ENCODE measurements around the gene PAM16. TPM values are rescaled to one million over a fixed set of nuclear protein-coding genes. Genes with fewer than 3 reads are reported as not detected.

The PAM16 gene
- total RNA-seq, 2 experiments from 2014 or later, result 47.5 to 49.4 TPM

- Mint-ChIP-seq H3K27me3 (no peaks in the 10 kb centered on the region), H3K36me3 (peaks cover 3% of the 10 kb centered on the region), H3K4me1 (peaks cover 4% of the 10 kb centered on the region), H3K4me3 (no peak overlapping the region), H3K27ac (no peak overlapping the region), H3K9me3 (ENCODE audit: low read depth) (no peaks in the 10 kb centered on the region)
- CTCF ChIA-PET, result interaction anchor here (0.7 to 2.8 kb wide), 5 partner anchors 12 to 62 kb away, joined by 3 to 11 read pairs (median 3); partner anchors contain the start of gene PAM16
- DNase-seq (no peak), ATAC-seq (no peak)
These were observed 19.6 kb upstream of the PAM16 start for GRCh38 chr16:4370570-4371356.

DNA sequence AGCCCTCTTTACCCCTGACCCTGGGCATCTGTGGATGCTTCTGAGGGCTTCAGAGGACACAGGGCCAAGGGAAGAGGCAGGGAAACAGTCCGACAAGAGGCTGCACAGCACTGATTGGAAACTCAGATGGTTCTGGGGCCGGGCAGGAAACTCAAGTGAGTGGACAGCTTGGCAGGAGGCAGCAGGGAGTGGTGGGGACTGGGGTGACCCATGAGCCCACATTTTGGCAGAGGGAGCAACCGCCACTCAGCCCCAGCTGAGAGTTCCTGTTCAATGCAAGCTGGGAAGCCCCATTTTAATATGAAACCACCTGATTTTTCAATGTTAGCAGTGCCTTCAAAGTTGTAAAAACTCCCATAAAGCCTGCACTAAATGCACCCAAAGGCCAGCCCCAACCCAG, 19.0 kb upstream of the PAM16 start:
- CTCF ChIA-PET, result interaction anchor here (0.7 to 2.8 kb wide), 5 partner anchors 11 to 62 kb away, joined by 3 to 11 read pairs (median 3); partner anchors contain the start of gene PAM16
- H3K27ac Mint-ChIP-seq, result no peak overlapping the region
- no peaks in the 10 kb centered on the region for H3K9me3 Mint-ChIP-seq (ENCODE audit: low read depth)
- no peak overlapping the region for H3K4me3 Mint-ChIP-seq
- DNase-seq, result no peak
- no peaks in the 10 kb centered on the region for H3K27me3 Mint-ChIP-seq
- peaks cover 6% of the 10 kb centered on the region for H3K36me3 Mint-ChIP-seq
- no peak for ATAC-seq
- peaks cover 4% of the 10 kb centered on the region for H3K4me1 Mint-ChIP-seq

GRCh38 chr16:4369007-4369733, 18.0 kb upstream of the PAM16 start:
- ATAC-seq (no peak), DNase-seq (no peak)
- H3K27me3 Mint-ChIP-seq, result no peaks in the 10 kb centered on the region
- peaks cover 4% of the 10 kb centered on the region for H3K4me1 Mint-ChIP-seq
- H3K4me3 Mint-ChIP-seq, result no peak overlapping the region
- H3K9me3 Mint-ChIP-seq (ENCODE audit: low read depth), result no peaks in the 10 kb centered on the region
- H3K27ac Mint-ChIP-seq, result no peak overlapping the region
- peaks cover 8% of the 10 kb centered on the region for H3K36me3 Mint-ChIP-seq
- CTCF ChIA-PET, result interaction anchor here (1.4 to 2.8 kb wide), 3 partner anchors 10 to 34 kb away, joined by 3 to 11 read pairs (median 8); partner anchors contain the start of gene PAM16

DNA sequence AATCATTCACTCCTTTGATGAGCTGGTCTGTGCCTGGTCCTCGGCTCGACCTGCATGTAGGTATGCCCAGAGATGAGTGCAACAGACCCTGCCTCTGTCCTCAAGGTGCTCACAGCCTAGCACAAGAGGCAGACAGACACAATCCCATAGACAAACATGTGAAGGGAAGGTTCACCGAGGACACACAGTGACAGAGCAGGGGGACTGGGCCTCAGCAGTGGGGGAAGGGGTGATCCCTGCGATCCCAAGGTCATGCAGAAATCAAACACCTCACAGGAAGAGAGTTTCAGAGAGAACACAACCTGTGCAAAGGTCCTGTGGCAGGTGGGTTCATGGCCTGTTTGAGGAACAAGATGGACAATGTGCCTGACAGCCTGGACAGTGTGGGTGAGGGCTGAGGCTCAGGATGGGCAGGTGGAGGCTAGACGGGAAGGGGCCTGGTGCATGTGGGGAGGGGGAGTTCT, 16.3 kb upstream of the PAM16 start:
- H3K4me3 Mint-ChIP-seq, result no peak overlapping the region
- H3K27ac Mint-ChIP-seq, result no peak overlapping the region
- no peak for ATAC-seq
- H3K27me3 Mint-ChIP-seq, result no peaks in the 10 kb centered on the region
- CTCF ChIA-PET, result interaction anchor here (1.2 to 1.4 kb wide), 2 partner anchors 35 to 79 kb away, joined by 3 read pairs; no protein-coding TSS in a partner anchor
- no peak for DNase-seq
- peaks cover 15% of the 10 kb centered on the region for H3K36me3 Mint-ChIP-seq
- H3K4me1 Mint-ChIP-seq, result peaks cover 4% of the 10 kb centered on the region
- no peaks in the 10 kb centered on the region for H3K9me3 Mint-ChIP-seq (ENCODE audit: low read depth)

GRCh38 chr16:4366016-4366415, 14.9 kb upstream of the PAM16 start:
- Mint-ChIP-seq H3K9me3 (ENCODE audit: low read depth) (no peaks in the 10 kb centered on the region), H3K36me3 (peaks cover 16% of the 10 kb centered on the region), H3K4me3 (no peak overlapping the region), H3K4me1 (no peaks in the 10 kb centered on the region), H3K27ac (no peak overlapping the region), H3K27me3 (no peaks in the 10 kb centered on the region)
- DNase-seq (no peak), ATAC-seq (no peak)
- CTCF ChIA-PET, result interaction anchor here (1.1 to 1.4 kb wide), 3 partner anchors 36 to 77 kb away, joined by 3 read pairs; no protein-coding TSS in a partner anchor

DNA sequence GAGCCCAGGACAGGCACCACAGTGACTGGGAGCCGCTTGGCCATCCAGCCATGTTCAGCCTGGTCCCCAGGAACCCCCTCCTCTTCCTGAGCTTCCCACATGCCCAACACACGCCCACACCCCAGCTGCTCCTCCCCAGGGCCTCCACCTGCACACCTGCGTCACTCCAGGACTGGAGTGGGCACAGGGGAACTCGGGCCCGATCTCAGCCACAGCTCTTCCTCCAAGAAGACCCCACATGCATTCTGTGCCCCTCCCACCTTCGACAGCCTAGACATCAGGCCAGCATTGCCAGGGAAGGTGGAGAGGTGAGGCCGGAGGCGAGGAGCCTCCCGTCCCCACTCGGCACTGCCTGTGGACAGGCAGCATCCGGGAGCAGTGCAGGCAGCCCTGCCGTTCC, 14.5 kb upstream of the PAM16 start:
- Mint-ChIP-seq H3K27me3 (no peaks in the 10 kb centered on the region), H3K9me3 (ENCODE audit: low read depth) (no peaks in the 10 kb centered on the region), H3K36me3 (peaks cover 18% of the 10 kb centered on the region), H3K4me1 (no peaks in the 10 kb centered on the region), H3K4me3 (no peak overlapping the region), H3K27ac (no peak overlapping the region)
- ATAC-seq (no peak), DNase-seq (no peak)
- CTCF ChIA-PET, result interaction anchor here (0.5 to 1.1 kb wide), 2 partner anchors 38 to 114 kb away, joined by 3 read pairs; no protein-coding TSS in a partner anchor

GRCh38 chr16:4365014-4365406, 13.9 kb upstream of the PAM16 start:
- H3K4me1 Mint-ChIP-seq, result no peaks in the 10 kb centered on the region
- no peaks in the 10 kb centered on the region for H3K9me3 Mint-ChIP-seq (ENCODE audit: low read depth)
- H3K27me3 Mint-ChIP-seq, result no peaks in the 10 kb centered on the region
- H3K27ac Mint-ChIP-seq, result no peak overlapping the region
- no peak for DNase-seq
- no peak overlapping the region for H3K4me3 Mint-ChIP-seq
- peaks cover 18% of the 10 kb centered on the region for H3K36me3 Mint-ChIP-seq
- CTCF ChIA-PET, result interaction anchor here (0.5 to 1.1 kb wide), 3 partner anchors 39 to 113 kb away, joined by 3 to 4 read pairs (median 3); no protein-coding TSS in a partner anchor
- no peak for ATAC-seq

GRCh38 chr16:4364196-4365013, 13.3 kb upstream of the PAM16 start:
- no peak overlapping the region for H3K4me3 Mint-ChIP-seq
- no peak overlapping the region for H3K27ac Mint-ChIP-seq
- ATAC-seq, result no peak
- DNase-seq, result no peak
- no peaks in the 10 kb centered on the region for H3K9me3 Mint-ChIP-seq (ENCODE audit: low read depth)
- CTCF ChIA-PET, result interaction anchor here (0.6 to 0.7 kb wide), 2 partner anchors 38 to 39 kb away, joined by 3 to 4 read pairs; no protein-coding TSS in a partner anchor
- H3K27me3 Mint-ChIP-seq, result no peaks in the 10 kb centered on the region
- H3K36me3 Mint-ChIP-seq, result peaks cover 18% of the 10 kb centered on the region
- H3K4me1 Mint-ChIP-seq, result no peaks in the 10 kb centered on the region

DNA sequence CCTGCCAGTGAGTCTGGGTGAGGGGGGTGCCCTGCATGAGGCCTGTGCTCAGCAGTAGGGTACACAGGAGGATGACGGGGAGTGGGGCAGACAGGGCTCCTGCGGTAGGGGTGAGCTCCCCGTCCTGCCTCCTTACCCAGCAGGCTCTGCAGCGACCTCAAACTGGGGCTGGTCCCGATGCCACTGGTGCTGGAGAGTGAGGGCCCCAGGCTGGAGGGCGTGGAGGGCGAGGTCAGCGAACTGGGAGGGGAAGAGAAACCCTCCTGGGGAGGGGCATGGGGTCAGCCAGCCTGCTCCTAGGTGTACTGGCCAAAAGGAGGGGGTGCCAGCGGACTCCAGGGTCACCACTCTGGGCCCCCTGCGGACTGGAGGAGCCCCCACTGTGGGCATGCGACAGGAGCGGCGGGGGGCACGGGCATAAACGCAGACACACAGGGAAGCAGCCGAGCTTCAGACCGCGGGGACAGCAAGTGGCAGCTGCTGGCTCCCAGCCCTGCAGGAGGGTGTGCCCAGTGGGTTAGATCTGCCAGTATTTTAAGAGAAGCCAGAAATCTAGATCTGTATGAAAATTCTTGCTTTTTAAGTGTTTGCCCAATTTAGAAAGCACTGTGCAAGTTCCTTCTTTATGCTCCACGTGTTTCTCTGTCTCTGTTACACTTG, 11.5 kb upstream of the PAM16 start:
- no peaks in the 10 kb centered on the region for H3K9me3 Mint-ChIP-seq (ENCODE audit: low read depth)
- no peak overlapping the region for H3K27ac Mint-ChIP-seq
- no peak overlapping the region for H3K4me3 Mint-ChIP-seq
- no peaks in the 10 kb centered on the region for H3K27me3 Mint-ChIP-seq
- peaks cover 22% of the 10 kb centered on the region for H3K36me3 Mint-ChIP-seq
- DNase-seq (no peak), ATAC-seq (no peak)
- H3K4me1 Mint-ChIP-seq, result no peaks in the 10 kb centered on the region
- CTCF ChIA-PET, result interaction anchor here (1.0 to 1.6 kb wide), 2 partner anchors 11 to 40 kb away, joined by 3 to 4 read pairs; no protein-coding TSS in a partner anchor

DNA sequence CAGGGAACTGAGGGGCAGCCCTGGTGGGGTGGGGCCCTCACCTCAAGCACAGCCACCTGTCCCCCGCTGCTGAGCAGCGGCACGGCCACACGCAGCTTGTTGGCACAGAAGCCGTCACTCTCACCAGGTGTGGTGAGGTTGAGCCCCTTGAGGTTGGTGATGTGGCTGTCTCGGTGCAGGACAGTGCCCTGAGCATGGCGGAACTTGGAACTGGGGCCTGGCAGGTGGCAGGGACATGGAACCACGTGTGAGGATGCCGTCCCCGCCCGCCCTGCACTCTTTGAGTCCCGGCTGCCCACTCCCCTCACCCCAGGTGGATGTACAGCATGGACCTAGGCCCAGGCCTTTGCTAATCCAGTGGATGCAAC, 10.8 kb upstream of the PAM16 start:
- no peak overlapping the region for H3K4me3 Mint-ChIP-seq
- ATAC-seq, result no peak
- peaks cover 21% of the 10 kb centered on the region for H3K36me3 Mint-ChIP-seq
- H3K27me3 Mint-ChIP-seq, result no peaks in the 10 kb centered on the region
- CTCF ChIA-PET, result interaction anchor here (1.0 to 1.6 kb wide), 3 partner anchors 10 to 41 kb away, joined by 3 to 4 read pairs (median 3); no protein-coding TSS in a partner anchor
- no peak for DNase-seq
- H3K27ac Mint-ChIP-seq, result no peak overlapping the region
- H3K9me3 Mint-ChIP-seq (ENCODE audit: low read depth), result no peaks in the 10 kb centered on the region
- H3K4me1 Mint-ChIP-seq, result no peaks in the 10 kb centered on the region

DNA sequence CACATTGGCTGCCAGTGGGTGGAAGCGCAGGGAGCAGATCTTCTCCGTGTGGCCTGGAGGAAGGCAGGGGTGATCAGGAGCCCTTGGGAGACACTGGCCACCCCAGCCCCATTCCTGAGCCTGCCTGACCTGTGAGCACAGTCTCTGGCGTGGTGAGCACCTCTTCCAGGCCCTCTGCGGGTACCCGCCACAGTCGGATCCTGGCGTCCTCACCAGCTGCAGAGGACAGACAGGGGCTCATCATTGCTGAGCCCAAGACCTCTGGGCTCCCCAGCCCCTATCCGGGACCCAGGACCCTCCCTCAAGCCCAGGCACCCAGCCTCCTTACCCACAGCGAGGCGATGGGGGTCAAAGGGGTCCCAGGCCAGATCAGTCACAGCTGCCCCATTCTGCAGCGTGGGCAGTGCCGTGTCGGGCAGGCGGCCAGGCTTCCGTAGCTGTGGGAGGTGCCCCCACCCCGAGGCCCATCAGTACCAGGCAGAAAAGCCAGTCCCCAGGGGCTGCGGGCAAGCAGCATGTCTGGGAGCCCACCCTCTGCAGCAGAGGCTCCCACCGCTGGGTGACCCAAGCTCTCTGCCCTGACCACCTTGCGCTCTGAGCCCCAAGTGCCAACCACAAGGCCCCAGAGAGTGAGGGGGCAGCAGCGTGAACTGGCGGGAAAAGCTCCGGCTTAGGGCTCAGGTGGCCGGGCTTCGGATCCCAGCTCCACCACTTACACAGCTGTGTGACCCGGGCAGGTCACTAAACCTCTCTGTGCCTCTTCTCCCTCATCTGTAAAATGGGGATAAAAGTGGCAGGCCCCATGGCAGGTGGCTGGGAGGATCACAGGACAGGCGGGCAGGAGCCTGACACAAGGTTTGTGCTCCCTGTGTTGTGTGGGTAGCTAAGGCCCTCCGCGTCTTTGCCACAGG, 10.2 kb upstream of the PAM16 start:
- ATAC-seq, result no peak
- Mint-ChIP-seq H3K4me3 (no peak overlapping the region), H3K36me3 (peaks cover 21% of the 10 kb centered on the region), H3K4me1 (no peaks in the 10 kb centered on the region), H3K9me3 (ENCODE audit: low read depth) (no peaks in the 10 kb centered on the region), H3K27ac (no peak overlapping the region), H3K27me3 (no peaks in the 10 kb centered on the region)
- CTCF ChIA-PET, result interaction anchor here (1.0 to 1.6 kb wide), 3 partner anchors 10 to 41 kb away, joined by 3 to 4 read pairs (median 3); no protein-coding TSS in a partner anchor
- no peak for DNase-seq
